ENCODE results near the gene ATP6V0C. TPM values are rescaled to one million over a fixed set of nuclear protein-coding genes. Genes with fewer than 3 reads are reported as not detected.

Gene ATP6V0C
- polyA plus RNA-seq, 1 donor (not counting 4 experiments of a cell fraction or from before 2014, with no cell fraction given) = 11.4 TPM

DNA sequence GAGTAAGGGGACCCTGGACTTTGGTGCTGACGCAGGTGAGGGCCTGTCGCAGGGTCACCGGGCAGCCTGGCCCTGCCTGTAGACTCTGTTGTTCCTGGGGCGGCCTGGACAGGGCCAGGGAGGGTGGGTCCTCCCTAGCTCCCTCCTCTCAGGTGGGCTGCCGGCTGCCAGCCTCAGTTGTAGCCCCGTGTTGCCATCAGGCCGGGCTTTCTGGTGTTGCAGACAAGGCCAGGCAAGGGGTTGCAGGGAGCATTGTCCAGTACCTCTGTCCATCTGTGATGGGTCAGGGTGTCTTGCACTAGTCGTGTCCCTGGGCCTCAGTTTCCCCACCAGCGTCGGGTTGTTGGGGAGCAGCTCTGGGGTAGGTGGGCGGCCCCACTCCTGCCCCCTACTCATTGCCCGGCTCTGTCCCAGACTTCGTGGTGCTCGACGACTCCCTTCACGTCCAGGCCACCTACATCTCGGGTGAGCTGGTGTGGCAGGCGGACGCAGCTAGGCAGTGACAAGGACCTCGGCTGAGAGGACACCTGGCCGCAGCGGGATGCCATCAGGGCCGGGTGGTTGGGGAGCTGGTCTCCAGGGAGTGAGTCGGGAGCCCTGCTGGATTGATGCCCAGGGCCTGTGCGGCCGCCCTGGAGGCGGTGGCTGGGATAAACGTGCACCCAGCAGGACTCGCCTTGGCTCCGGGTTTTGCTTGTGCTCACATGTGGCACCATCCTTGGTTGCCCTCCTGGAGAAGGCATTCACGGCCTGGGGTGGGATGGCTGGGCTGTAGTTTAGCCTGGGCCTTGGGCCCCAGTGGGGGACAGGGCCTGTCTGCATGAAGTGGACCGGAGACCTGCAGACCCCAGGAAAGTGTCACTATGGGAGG lies 15.5 kb downstream of the ATP6V0C start:
- Histone ChIP-seq H2AFZ (ENCODE audit: control insufficient read depth, low read length) (no peak overlapping the region), H3K4me2 (ENCODE audit: control insufficient read depth, extremely low read depth, insufficient read depth, low read depth, low read length) (no peak overlapping the region), H4K20me1 (ENCODE audit: control insufficient read depth, extremely low read depth, insufficient read depth, low read length) (peaks cover under 1% of the 10 kb centered on the region), H3K9me3 (ENCODE audit: control insufficient read depth, low read depth, low read length) (no peaks in the 10 kb centered on the region), H3K79me2 (ENCODE audit: control insufficient read depth, insufficient read depth, low read length) (no peaks in the 10 kb centered on the region), H3K9ac (ENCODE audit: control insufficient read depth, extremely low read depth, insufficient read depth, low read length) (no peak overlapping the region), H3K4me3 (ENCODE audit: control insufficient read depth in 2 of 3, extremely low read depth in 1 of 3, insufficient read depth in 2 of 3, low read depth in 1 of 3, low read length in 3 of 3) (no peak overlapping the region), H3K36me3 (ENCODE audit: control insufficient read depth in 2 of 2, extremely low read depth in 1 of 2, insufficient read depth in 2 of 2, low read length in 2 of 2) (peaks cover 16 to 34% of the 10 kb centered on the region in 2 experiments), H3K27me3 (ENCODE audit: control insufficient read depth, extremely low read depth, insufficient read depth, low read length) (no peaks in the 10 kb centered on the region), H3K9me1 (ENCODE audit: control insufficient read depth, extremely low read depth, insufficient read depth, low read length) (no peaks in the 10 kb centered on the region), H3K27ac (ENCODE audit: control insufficient read depth, insufficient read depth, low read length) (no peak overlapping the region), H3K4me1 (ENCODE audit: control insufficient read depth, extremely low read depth, insufficient read depth, low read length) (peaks cover 14% of the 10 kb centered on the region)
- TF ChIP-seq EZH2 (IDR thresholded peaks at IDR 0.05; ENCODE audit: low read length) = no peak
- TF ChIP-seq, protein P1, sequence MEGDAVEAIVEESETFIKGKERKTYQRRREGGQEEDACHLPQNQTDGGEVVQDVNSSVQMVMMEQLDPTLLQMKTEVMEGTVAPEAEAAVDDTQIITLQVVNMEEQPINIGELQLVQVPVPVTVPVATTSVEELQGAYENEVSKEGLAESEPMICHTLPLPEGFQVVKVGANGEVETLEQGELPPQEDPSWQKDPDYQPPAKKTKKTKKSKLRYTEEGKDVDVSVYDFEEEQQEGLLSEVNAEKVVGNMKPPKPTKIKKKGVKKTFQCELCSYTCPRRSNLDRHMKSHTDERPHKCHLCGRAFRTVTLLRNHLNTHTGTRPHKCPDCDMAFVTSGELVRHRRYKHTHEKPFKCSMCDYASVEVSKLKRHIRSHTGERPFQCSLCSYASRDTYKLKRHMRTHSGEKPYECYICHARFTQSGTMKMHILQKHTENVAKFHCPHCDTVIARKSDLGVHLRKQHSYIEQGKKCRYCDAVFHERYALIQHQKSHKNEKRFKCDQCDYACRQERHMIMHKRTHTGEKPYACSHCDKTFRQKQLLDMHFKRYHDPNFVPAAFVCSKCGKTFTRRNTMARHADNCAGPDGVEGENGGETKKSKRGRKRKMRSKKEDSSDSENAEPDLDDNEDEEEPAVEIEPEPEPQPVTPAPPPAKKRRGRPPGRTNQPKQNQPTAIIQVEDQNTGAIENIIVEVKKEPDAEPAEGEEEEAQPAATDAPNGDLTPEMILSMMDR (optimal IDR thresholded peaks at IDR 0.05 in 1 of 3, IDR thresholded peaks at IDR 0.05 in 1 of 3, conservative IDR thresholded peaks at IDR 0.05 in 1 of 3; ENCODE audit: extremely low read depth in 1 of 3, insufficient read depth in 2 of 3, low read length in 3 of 3) = peak in 2 of 3 experiments; percentile 15 to 20
- DNase-seq (ENCODE audit: low read depth, low spot score) = no peak
- no peak for FAIRE-seq
- dilution Hi-C loops (cut with MboI; ENCODE audit: extremely low pct_ligation_motif_present, low sequenced_read_pairs) = no loop called here

- Histone ChIP-seq H3K27me3 (ENCODE audit: control insufficient read depth, extremely low read depth, insufficient read depth, low read length) (no peaks in the 10 kb centered on the region), H3K27ac (ENCODE audit: control insufficient read depth, insufficient read depth, low read length) (no peak overlapping the region), H3K9me1 (ENCODE audit: control insufficient read depth, extremely low read depth, insufficient read depth, low read length) (no peaks in the 10 kb centered on the region), H2AFZ (ENCODE audit: control insufficient read depth, low read length) (no peak overlapping the region), H3K79me2 (ENCODE audit: control insufficient read depth, insufficient read depth, low read length) (no peaks in the 10 kb centered on the region), H3K4me1 (ENCODE audit: control insufficient read depth, extremely low read depth, insufficient read depth, low read length) (peaks cover 14% of the 10 kb centered on the region), H3K9me3 (ENCODE audit: control insufficient read depth, low read depth, low read length) (no peaks in the 10 kb centered on the region), H3K36me3 (ENCODE audit: control insufficient read depth in 2 of 2, extremely low read depth in 1 of 2, insufficient read depth in 2 of 2, low read length in 2 of 2) (peaks cover 11 to 28% of the 10 kb centered on the region in 2 experiments), H3K4me3 (ENCODE audit: control insufficient read depth in 2 of 3, extremely low read depth in 1 of 3, insufficient read depth in 2 of 3, low read depth in 1 of 3, low read length in 3 of 3) (no peak overlapping the region), H4K20me1 (ENCODE audit: control insufficient read depth, extremely low read depth, insufficient read depth, low read length) (no peaks in the 10 kb centered on the region), H3K9ac (ENCODE audit: control insufficient read depth, extremely low read depth, insufficient read depth, low read length) (no peak overlapping the region), H3K4me2 (ENCODE audit: control insufficient read depth, extremely low read depth, insufficient read depth, low read depth, low read length) (no peak overlapping the region)
- TF ChIP-seq, protein P1 (optimal IDR thresholded peaks at IDR 0.05 in 1 of 3, IDR thresholded peaks at IDR 0.05 in 1 of 3, conservative IDR thresholded peaks at IDR 0.05 in 1 of 3; ENCODE audit: extremely low read depth in 1 of 3, insufficient read depth in 2 of 3, low read length in 3 of 3) = no peak
- TF ChIP-seq EZH2 (IDR thresholded peaks at IDR 0.05; ENCODE audit: low read length) = no peak
- DNase-seq (ENCODE audit: low read depth, low spot score) = no peak
- dilution Hi-C loops (cut with MboI; ENCODE audit: extremely low pct_ligation_motif_present, low sequenced_read_pairs) = no loop called here
- FAIRE-seq = no peak
Observed at GRCh38 chr16:2529961-2530628, 16.3 kb downstream of the ATP6V0C start.

Measured in keratinocyte (primary cell).